Liver (tissue), 9 donors: ENCODE results near the gene SLIT3. TPM values are rescaled to one million over a fixed set of nuclear protein-coding genes. Genes with fewer than 3 reads are reported as not detected.

Experiments used
- DNase-seq: peaks from one replicate; pipeline ENCODE4 v3.0.0-alpha.2; 2017; ENCODE audit warnings: low spot score
- H3K27ac ChIP-seq, 2 donors: one replicate each; pipeline ENCODE4 v1.7.0; 2013; ENCODE audit warnings: inconsistent platforms in 2 of 2, low read length in 2 of 2, control low read depth in 1 of 2, low read depth in 1 of 2, mild to moderate bottlenecking in 1 of 2
- H3K27me3 ChIP-seq, 4 donors: one replicate each; pipeline versions ENCODE4 v1.6.1 to v1.7.0; 2013; ENCODE audit warnings: low read length in 3 of 4, inconsistent platforms in 1 of 4, mild to moderate bottlenecking in 1 of 4, moderate library complexity in 1 of 4; ENCODE audit not compliant: control insufficient read depth in 4 of 4, insufficient read depth in 4 of 4
- H3K36me3 ChIP-seq, 4 donors: one replicate each; pipeline versions ENCODE4 v1.6.1 to v1.7.0; 2013; ENCODE audit warnings: low read length in 3 of 4, mild to moderate bottlenecking in 3 of 4, low read depth in 1 of 4, moderate library complexity in 1 of 4; ENCODE audit not compliant: control insufficient read depth in 4 of 4, insufficient read depth in 3 of 4
- H3K4me1 ChIP-seq, 4 donors: one replicate each; pipeline versions ENCODE4 v1.6.1 to v1.7.0; 2013; ENCODE audit warnings: low read length in 3 of 4, mild to moderate bottlenecking in 3 of 4, moderate library complexity in 1 of 4; ENCODE audit not compliant: control insufficient read depth in 4 of 4, insufficient read depth in 4 of 4
- H3K4me3 ChIP-seq, 3 donors: one replicate each; pipeline versions ENCODE4 v1.6.1 to v1.7.0; 2013; ENCODE audit warnings: low read length in 3 of 3, control low read depth in 1 of 3, low read depth in 1 of 3, mild to moderate bottlenecking in 1 of 3
- H3K9ac ChIP-seq, 2 donors: one replicate each; pipeline ENCODE4 v1.7.0; 2013; ENCODE audit warnings: low read length in 2 of 2, mild to moderate bottlenecking in 2 of 2, moderate library complexity in 2 of 2, control low read depth in 1 of 2, low read depth in 1 of 2
- H3K9me3 ChIP-seq, 4 donors: one replicate each; pipeline versions ENCODE4 v1.6.1 to v1.7.0; 2013; ENCODE audit warnings: low read length in 3 of 4; ENCODE audit not compliant: control insufficient read depth in 4 of 4
- ATF3 ChIP-seq: IDR thresholded peaks from 2 replicates; pipeline ENCODE4 v1.6.1; 2016; ENCODE audit warnings: antibody characterized with exemption
- CTCF ChIP-seq: fragments of 150-350 bp; IDR thresholded peaks from 2 replicates; pipeline ENCODE4 v1.5.1; 2017; ENCODE audit warnings: improper control_type of control experiment, low read depth, low read length; ENCODE audit not compliant: missing input control
- FOXA2 ChIP-seq: IDR thresholded peaks from 2 replicates; pipeline ENCODE4 v1.6.1; 2016; ENCODE audit warnings: antibody characterized with exemption
- GABPA ChIP-seq, 2 donors: IDR thresholded peaks in 1 of 2; conservative IDR thresholded peaks in 1 of 2; 2 replicates each; pipeline ENCODE4 v1.6.1; 2016; ENCODE audit warnings: antibody characterized with exemption in 2 of 2, mild to moderate bottlenecking in 1 of 2, moderate library complexity in 1 of 2
- HNF4A ChIP-seq, 2 donors: conservative IDR thresholded peaks; 2 replicates each; pipeline ENCODE4 v1.6.1; 2016; ENCODE audit warnings: antibody characterized with exemption in 2 of 2, mild to moderate bottlenecking in 2 of 2
- HNF4G ChIP-seq: IDR thresholded peaks from 2 replicates; pipeline ENCODE4 v1.6.1; 2016; ENCODE audit warnings: antibody characterized with exemption
- JUND ChIP-seq, 2 donors: IDR thresholded peaks; 2 replicates each; pipeline ENCODE4 v1.6.1; 2016; ENCODE audit warnings: antibody characterized with exemption in 2 of 2
- NR2F2 ChIP-seq: IDR thresholded peaks from 2 replicates; pipeline ENCODE4 v1.6.1; 2016; ENCODE audit warnings: antibody characterized with exemption
- REST ChIP-seq: IDR thresholded peaks from 2 replicates; pipeline ENCODE4 v1.6.1; 2016; ENCODE audit warnings: antibody characterized with exemption, mild to moderate bottlenecking
- SP1 ChIP-seq: IDR thresholded peaks from 2 replicates; pipeline ENCODE4 v1.6.1; 2018; ENCODE audit warnings: antibody characterized with exemption, mild to moderate bottlenecking
- TAF1 ChIP-seq: conservative IDR thresholded peaks from 2 replicates; pipeline ENCODE4 v1.6.1; 2016; ENCODE audit warnings: antibody characterized with exemption, mild to moderate bottlenecking
- YY1 ChIP-seq: IDR thresholded peaks from 2 replicates; pipeline ENCODE4 v1.6.1; 2016; ENCODE audit warnings: antibody characterized with exemption, mild to moderate bottlenecking
- ZBTB33 ChIP-seq: IDR thresholded peaks from 2 replicates; pipeline ENCODE4 v1.6.1; 2016; ENCODE audit warnings: antibody characterized with exemption
- WGBS: extraction: QIAGEN DNeasy Blood & Tissue Kit; methylation state at CpG from one replicate; pipeline ENCODE4 v1.1.7; 2013; 5-methylcytosine and 5-hydroxymethylcytosine counted together
- polyA plus RNA-seq, 2 donors: library from polyadenylated mRNA; stranded (reverse) in 1 of 2; unstranded in 1 of 2; fragments of 200-250 nt in 1 of 2; fragments of >200 nt in 1 of 2; fragmentation: Nextera tagmentation in 1 of 2; extraction: Ambion mirVana in 1 of 2; gene quantifications; one replicate each; pipeline versions ENCODE4 v1.2.1 to v1.2.3, GENCODE V29; 2013 to 2015
- total RNA-seq, 2 donors: library from RNA; depleted of rRNA; stranded (reverse); fragments of >200 nt; gene quantifications; one replicate each; pipeline ENCODE4 v1.2.3, GENCODE V29; 2014
- donor health status: healthy.
- donor health status: healthy.
- donor health status: healthy.
- donor health status: healthy.
- donor health status: healthy.

Gene SLIT3
- total and polyA plus RNA-seq, 4 donors: 0.61 to 1.3 (median 0.91) TPM

GRCh38 chr5:169279125-169279524 is 21.8 kb downstream of the SLIT3 start:
- Histone ChIP-seq H3K9me3 (no peaks in the 10 kb centered on the region), H3K27ac (no peak overlapping the region), H3K36me3 (no peaks in the 10 kb centered on the region), H3K4me1 (no peaks in the 10 kb centered on the region), H3K4me3 (no peak overlapping the region), H3K9ac (no peak overlapping the region), H3K27me3 (peaks cover 0 to 2% (median 0%) of the 10 kb centered on the region in 4 donors)
- 92% methylated on average over 2 of the region's 2 CpGs for WGBS
- no peak for DNase-seq
- TF ChIP-seq JUND (IDR thresholded peaks at IDR 0.05) (no peak), TAF1 (no peak), HNF4A (conservative IDR thresholded peaks at IDR 0.05) (no peak), NR2F2 (no peak), FOXA2 (no peak), CTCF (no peak)

- Histone ChIP-seq H3K27me3 (peaks cover 0 to 2% (median 0%) of the 10 kb centered on the region in 4 donors), H3K4me1 (no peaks in the 10 kb centered on the region), H3K27ac (no peak overlapping the region), H3K4me3 (no peak overlapping the region), H3K9ac (no peak overlapping the region), H3K36me3 (no peaks in the 10 kb centered on the region), H3K9me3 (no peaks in the 10 kb centered on the region)
- no peak for DNase-seq
- TF ChIP-seq GABPA (IDR thresholded peaks at IDR 0.05 in 1 of 2, conservative IDR thresholded peaks at IDR 0.05 in 1 of 2): no peak
- no peak for TF ChIP-seq JUND (IDR thresholded peaks at IDR 0.05)
- TF ChIP-seq REST: no peak
- no peak for TF ChIP-seq CTCF
- TF ChIP-seq HNF4G: no peak
- no peak for TF ChIP-seq FOXA2
- 91% methylated on average over 2 of the region's 2 CpGs for WGBS
Measured at GRCh38 chr5:169273881-169274280, 27.1 kb downstream of the SLIT3 start.

- WGBS: 80% methylated on average over 1 of the region's 1 CpG
- Histone ChIP-seq H3K9ac (no peak overlapping the region), H3K27ac (no peak overlapping the region), H3K4me1 (no peaks in the 10 kb centered on the region), H3K36me3 (no peaks in the 10 kb centered on the region), H3K4me3 (no peak overlapping the region), H3K9me3 (no peaks in the 10 kb centered on the region), H3K27me3 (peaks cover 0 to 2% (median 0%) of the 10 kb centered on the region in 4 donors)
- TF ChIP-seq SP1 (no peak), TAF1 (no peak), GABPA (IDR thresholded peaks at IDR 0.05 in 1 of 2, conservative IDR thresholded peaks at IDR 0.05 in 1 of 2) (no peak), ZBTB33 (no peak), YY1 (no peak), ATF3 (no peak)
- DNase-seq: no peak
Measured at GRCh38 chr5:169273451-169273850, 27.5 kb downstream of the SLIT3 start.
